CD4-positive, alpha-beta T cell treated with Interleukin-4 for 1 hour (primary cell): ENCODE results near the gene BNIP2.
A peak's percentile ranks its signal among the peaks of the same experiment; 100 is the strongest.
"Not testable (repeated sequence)": the region's sequence is repeated elsewhere in the genome, so short reads cannot be mapped to it uniquely, and the experiment has no call there.

ENCODE experiments used
- DNase-seq, 2 donors: peaks; one replicate each; pipeline ENCODE4 v3.0.0-alpha.2; 2020 to 2022

The BNIP2 gene

GRCh38 chr15:59688782-59689625 lies at the start of gene BNIP2:
TSS of gene BNIP2 (minus strand) at chr15:59689320. CDS start at chr15:59682457, 6,863 bp downstream.
- DNase-seq: peak; percentile 99

- no peak for DNase-seq
Measured at GRCh38 chr15:59738676-59739075, 49.6 kb upstream of the BNIP2 start.

- no peak for DNase-seq
Measured at GRCh38 chr15:59736181-59736580, 47.1 kb upstream of the BNIP2 start.

- no peak for DNase-seq
Measured at GRCh38 chr15:59725151-59725486, 36.0 kb upstream of the BNIP2 start.

GRCh38 chr15:59723687-59724346 lies 34.7 kb upstream of the BNIP2 start:
- no peak for DNase-seq

GRCh38 chr15:59722476-59722875 lies 33.4 kb upstream of the BNIP2 start:
- DNase-seq: no peak

GRCh38 chr15:59722037-59722436 lies 32.9 kb upstream of the BNIP2 start:
- DNase-seq: no peak

GRCh38 chr15:59721411-59721810 lies 32.3 kb upstream of the BNIP2 start:
- no peak for DNase-seq

- no peak for DNase-seq
Measured at GRCh38 chr15:59713177-59713576, 24.1 kb upstream of the BNIP2 start.

GRCh38 chr15:59711451-59712243 lies 22.5 kb upstream of the BNIP2 start:
- no peak for DNase-seq

GRCh38 chr15:59707619-59708018 lies 18.5 kb upstream of the BNIP2 start:
- no peak for DNase-seq

GRCh38 chr15:59703979-59704796 lies 15.1 kb upstream of the BNIP2 start:
- no peak for DNase-seq

GRCh38 chr15:59702351-59702750 lies 13.2 kb upstream of the BNIP2 start:
- no peak for DNase-seq

- no peak for DNase-seq
Measured at GRCh38 chr15:59701880-59702279, 12.8 kb upstream of the BNIP2 start.

- no peak for DNase-seq
Measured at GRCh38 chr15:59699810-59700431, 10.8 kb upstream of the BNIP2 start.

GRCh38 chr15:59698065-59698464 lies 8.9 kb upstream of the BNIP2 start:
- DNase-seq: not testable (repeated sequence)

- DNase-seq: no peak
Measured at GRCh38 chr15:59696332-59696731, 7.2 kb upstream of the BNIP2 start.

GRCh38 chr15:59694779-59695178 lies 5.7 kb upstream of the BNIP2 start:
- no peak for DNase-seq

- DNase-seq: peak; percentile 44 to 71
Measured at GRCh38 chr15:59691194-59691805, 2.2 kb upstream of the BNIP2 start.

- DNase-seq: peak; percentile 75 to 82
Measured at GRCh38 chr15:59689626-59690236, 611 bp upstream of the BNIP2 start.

- DNase-seq: peak; percentile 41 to 58
Measured at GRCh38 chr15:59688423-59688781, 718 bp downstream of the BNIP2 start.
